ENCODE measurements around the gene ZNRF3. TPM values are rescaled to one million over a fixed set of nuclear protein-coding genes. Genes with fewer than 3 reads are reported as not detected.

The ZNRF3 gene
- total RNA-seq, 4 donors from 2014 or later, result 10.4 to 18.0 (median 14.2) TPM

DNA sequence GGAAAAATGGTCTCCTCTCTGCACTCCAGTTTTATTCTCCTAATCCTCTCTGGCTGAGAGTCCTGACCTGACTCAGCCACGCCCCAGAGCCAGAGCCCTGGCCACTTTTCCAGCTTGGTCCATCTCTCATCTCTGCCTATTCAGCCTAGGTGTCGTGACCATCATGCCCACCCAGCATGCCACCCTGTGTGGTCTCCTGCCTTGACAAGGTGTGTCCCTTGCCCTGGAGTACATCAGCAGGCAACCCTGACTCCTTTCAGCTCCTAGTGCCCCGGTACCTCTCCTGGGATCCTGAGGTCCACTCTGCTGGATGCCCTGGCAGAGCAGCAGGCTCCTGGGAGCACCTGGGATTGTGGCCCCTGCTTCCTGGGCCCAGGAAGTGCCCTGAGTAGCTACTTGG lies 52.8 kb downstream of the ZNRF3 start:
- no peaks in the 10 kb centered on the region for H3K27me3 ChIP-seq
- TF ChIP-seq, protein P1, sequence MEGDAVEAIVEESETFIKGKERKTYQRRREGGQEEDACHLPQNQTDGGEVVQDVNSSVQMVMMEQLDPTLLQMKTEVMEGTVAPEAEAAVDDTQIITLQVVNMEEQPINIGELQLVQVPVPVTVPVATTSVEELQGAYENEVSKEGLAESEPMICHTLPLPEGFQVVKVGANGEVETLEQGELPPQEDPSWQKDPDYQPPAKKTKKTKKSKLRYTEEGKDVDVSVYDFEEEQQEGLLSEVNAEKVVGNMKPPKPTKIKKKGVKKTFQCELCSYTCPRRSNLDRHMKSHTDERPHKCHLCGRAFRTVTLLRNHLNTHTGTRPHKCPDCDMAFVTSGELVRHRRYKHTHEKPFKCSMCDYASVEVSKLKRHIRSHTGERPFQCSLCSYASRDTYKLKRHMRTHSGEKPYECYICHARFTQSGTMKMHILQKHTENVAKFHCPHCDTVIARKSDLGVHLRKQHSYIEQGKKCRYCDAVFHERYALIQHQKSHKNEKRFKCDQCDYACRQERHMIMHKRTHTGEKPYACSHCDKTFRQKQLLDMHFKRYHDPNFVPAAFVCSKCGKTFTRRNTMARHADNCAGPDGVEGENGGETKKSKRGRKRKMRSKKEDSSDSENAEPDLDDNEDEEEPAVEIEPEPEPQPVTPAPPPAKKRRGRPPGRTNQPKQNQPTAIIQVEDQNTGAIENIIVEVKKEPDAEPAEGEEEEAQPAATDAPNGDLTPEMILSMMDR (IDR thresholded peaks at IDR 0.05), result no peak
- TF ChIP-seq POLR2A (IDR thresholded peaks at IDR 0.05), result no peak
- no peaks in the 10 kb centered on the region for H3K9me3 ChIP-seq
- intact Hi-C loops (cut with DNase I), result no loop called here
- H3K4me3 ChIP-seq (replicated peaks in 1 of 3), result no peak overlapping the region
- H3K36me3 ChIP-seq, result no peaks in the 10 kb centered on the region
- H3K27ac ChIP-seq, result no peak overlapping the region
- H3K4me1 ChIP-seq, result peaks cover 33 to 47% of the 10 kb centered on the region in 2 donors
- 92 to 96% methylated on average over 3 of the region's 3 CpGs for WGBS, 2 donors
- DNase-seq, result no peak

DNA sequence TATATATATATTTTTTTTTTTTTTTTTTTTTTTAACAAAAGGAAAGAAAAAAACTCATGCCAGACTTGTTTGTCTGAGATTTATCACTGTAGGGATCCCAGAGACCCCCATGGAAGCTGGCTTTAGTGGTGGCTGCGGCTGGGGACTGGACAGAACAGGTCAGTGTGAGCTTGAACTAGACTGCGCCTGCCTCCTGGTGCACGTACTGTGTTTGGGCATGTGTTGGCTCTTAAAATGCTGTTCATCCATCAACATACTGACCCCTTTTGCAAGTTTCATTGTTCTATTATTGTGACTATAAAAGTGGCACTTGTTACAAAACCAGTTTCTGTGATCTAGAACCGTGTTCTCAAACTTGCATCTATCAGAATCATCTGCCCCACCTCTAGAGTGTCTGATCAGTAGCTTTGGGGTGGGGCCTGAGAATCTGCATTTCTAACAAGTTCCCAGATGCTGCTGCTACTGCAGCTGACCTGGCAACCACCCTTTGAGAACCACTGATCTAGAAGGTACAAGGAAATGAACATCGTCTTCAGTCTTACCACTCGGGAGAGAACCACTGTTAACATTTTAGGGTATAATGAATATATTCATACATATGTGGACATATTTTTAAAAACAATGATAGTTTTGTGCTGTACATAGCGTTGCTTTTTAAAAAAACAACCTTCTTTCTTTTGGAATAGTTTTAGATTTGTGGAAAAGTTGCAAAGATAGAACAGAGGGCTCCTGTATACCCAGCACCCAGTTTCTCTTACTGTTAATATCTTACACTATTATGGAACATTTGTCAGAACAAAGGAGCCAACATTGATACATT lies 54.0 kb downstream of the ZNRF3 start:
- Histone ChIP-seq H3K4me3 (replicated peaks in 1 of 3) (no peak overlapping the region), H3K27ac (no peak overlapping the region), H3K36me3 (no peaks in the 10 kb centered on the region), H3K9me3 (no peaks in the 10 kb centered on the region), H3K27me3 (no peaks in the 10 kb centered on the region), H3K4me1 (peaks cover 28 to 39% of the 10 kb centered on the region in 2 donors)
- peak; percentile 42 to 53 for DNase-seq
- WGBS, 2 donors, result 69 to 71% methylated on average over 7 of the region's 7 CpGs
- intact Hi-C loops (cut with DNase I), result no loop called here
- TF ChIP-seq, protein P1 (IDR thresholded peaks at IDR 0.05), result peak in 1 of 6 experiments; percentile 9
- no peak for TF ChIP-seq POLR2A (IDR thresholded peaks at IDR 0.05)

DNA sequence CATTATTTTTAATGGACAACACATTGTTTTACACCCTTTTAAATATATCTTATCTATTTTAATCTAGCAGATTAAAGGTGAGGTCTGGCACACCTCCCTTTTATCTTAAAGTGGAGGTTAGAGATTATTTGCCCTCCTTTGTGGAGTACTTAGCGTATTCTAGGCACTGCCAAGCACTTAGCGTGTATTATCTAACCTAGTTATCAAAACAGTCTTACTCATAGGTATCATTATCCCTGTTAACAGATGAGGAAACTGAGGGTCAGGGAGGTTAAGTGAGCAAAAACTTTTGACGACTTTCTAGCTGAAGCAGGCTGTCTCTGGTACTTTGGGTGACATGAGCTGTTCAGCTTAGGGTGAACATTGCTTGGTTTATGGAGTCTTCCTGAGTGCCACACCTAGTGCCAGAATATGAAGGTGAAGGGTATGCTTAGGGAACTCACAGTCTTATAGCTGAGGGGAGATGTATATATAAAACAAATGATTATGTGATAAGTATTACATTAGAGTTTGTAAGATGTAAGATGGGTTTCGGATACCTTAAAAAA lies 55.0 kb downstream of the ZNRF3 start:
- whole genome bisulfite sequencing, 2 donors, result 84 to 87% methylated on average over 4 of the region's 4 CpGs
- Histone ChIP-seq H3K9me3 (no peaks in the 10 kb centered on the region), H3K27me3 (no peaks in the 10 kb centered on the region), H3K4me1 (peaks cover 31 to 34% of the 10 kb centered on the region in 2 donors), H3K36me3 (no peaks in the 10 kb centered on the region), H3K4me3 (replicated peaks in 1 of 3) (no peak overlapping the region), H3K27ac (peak overlapping the region in 1 of 3 donors; percentile 7)
- intact Hi-C loops (cut with DNase I), result no loop called here
- no peak for DNase-seq
- TF ChIP-seq POLR2A (IDR thresholded peaks at IDR 0.05), result no peak
- TF ChIP-seq, protein P1 (IDR thresholded peaks at IDR 0.05), result no peak

DNA sequence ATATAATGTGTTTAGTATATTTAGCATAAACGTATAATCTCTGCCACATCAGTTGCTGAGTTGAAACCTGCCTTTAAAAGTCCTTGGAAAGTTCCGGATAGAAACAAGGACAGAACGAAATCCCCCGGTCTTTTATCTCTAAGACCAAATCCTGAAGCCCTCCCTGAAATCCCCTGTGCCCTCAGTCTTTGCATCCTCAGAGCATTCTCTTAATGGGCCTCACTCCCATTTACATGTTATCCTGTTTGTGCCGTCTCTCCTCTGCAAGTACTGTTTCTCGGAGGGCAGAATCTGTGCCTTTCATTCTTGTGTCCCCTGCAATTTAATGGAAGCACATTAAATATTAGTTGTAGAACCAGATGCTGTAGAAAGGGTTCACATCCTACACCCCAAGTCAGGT lies 56.0 kb downstream of the ZNRF3 start:
- peak overlapping the region; percentile 54 to 73 (median 69) for H3K27ac ChIP-seq
- intact Hi-C loops (cut with DNase I), result no loop called here
- H3K36me3 ChIP-seq, result no peaks in the 10 kb centered on the region
- H3K27me3 ChIP-seq, result no peaks in the 10 kb centered on the region
- WGBS, 2 donors, result 79% methylated on average over 6 of the region's 6 CpGs
- peaks cover 29 to 35% of the 10 kb centered on the region in 2 donors for H3K4me1 ChIP-seq
- H3K4me3 ChIP-seq (replicated peaks in 1 of 3), result no peak overlapping the region
- no peaks in the 10 kb centered on the region for H3K9me3 ChIP-seq
- TF ChIP-seq, protein P1 (IDR thresholded peaks at IDR 0.05), result no peak
- TF ChIP-seq POLR2A (IDR thresholded peaks at IDR 0.05), result no peak
- DNase-seq, result no peak

DNA sequence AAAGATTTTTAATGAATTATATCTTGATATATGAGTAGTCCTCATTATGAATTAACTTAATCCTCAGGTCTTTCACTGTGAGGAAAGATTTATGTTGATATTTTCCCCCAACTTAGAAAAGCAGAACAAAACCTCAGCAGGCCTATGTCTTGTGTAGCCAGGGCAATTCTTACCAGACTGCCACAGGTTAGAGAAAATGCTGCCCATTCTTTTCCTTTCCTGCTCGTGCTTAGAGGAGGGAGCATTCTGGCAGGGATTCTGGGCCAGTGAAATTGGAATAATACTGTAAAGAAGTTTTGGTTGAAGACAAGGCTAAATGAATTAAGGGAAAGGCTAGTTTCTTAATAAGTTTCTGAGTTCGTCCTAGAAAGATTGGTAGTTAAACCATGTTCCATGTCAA lies 56.6 kb downstream of the ZNRF3 start:
- Histone ChIP-seq H3K36me3 (no peaks in the 10 kb centered on the region), H3K27ac (peak overlapping the region; percentile 54 to 73 (median 69)), H3K4me3 (replicated peaks in 1 of 3) (no peak overlapping the region), H3K4me1 (peaks cover 29 to 35% of the 10 kb centered on the region in 2 donors), H3K9me3 (no peaks in the 10 kb centered on the region), H3K27me3 (no peaks in the 10 kb centered on the region)
- no peak for DNase-seq
- WGBS, 2 donors, result 17 to 20% methylated on average over 2 of the region's 2 CpGs
- intact Hi-C loops (cut with DNase I), result no loop called here
- no peak for TF ChIP-seq POLR2A (IDR thresholded peaks at IDR 0.05)
- TF ChIP-seq, protein P1 (IDR thresholded peaks at IDR 0.05), result no peak
